ENCODE data around the gene METTL16. TPM values are rescaled to one million over a fixed set of nuclear protein-coding genes. Genes with fewer than 3 reads are reported as not detected.

Gene METTL16
- total RNA-seq, 4 donors from 2014 or later: 16.1 to 141 (median 19.8) TPM

GRCh38 chr17:2462481-2462880 lies 49.2 kb downstream of the METTL16 start:
- in situ Hi-C loops (cut with MboI; ENCODE audit: low pct_ligation_motif_present in 1 of 4, low pct_unique_long_range_greater_than_20kb in 1 of 4, low sequenced_read_pairs in 3 of 4): no loop called here
- no peak overlapping the region for H3K4me3 ChIP-seq
- H3K9me3 ChIP-seq: no peaks in the 10 kb centered on the region
- H3K27me3 ChIP-seq: no peaks in the 10 kb centered on the region
- no peak for DNase-seq
- intact Hi-C loops (cut with DNase I; ENCODE audit: low total_unique reads): no loop called here
- 93 to 100% methylated on average over 1 to 8 of the region's 8 CpGs for WGBS, 2 donors (ENCODE audit: low coverage in 1 of 2)
- H3K36me3 ChIP-seq: peaks cover 0 to 38% (median 12%) of the 10 kb centered on the region in 4 donors
- no peak overlapping the region for H3K27ac ChIP-seq
- no peak for TF ChIP-seq CTCF (IDR thresholded peaks at IDR 0.05)
- no peaks in the 10 kb centered on the region for H3K4me1 ChIP-seq

- no peak for TF ChIP-seq EP300 (IDR thresholded peaks at IDR 0.05; ENCODE audit: low read depth)
- in situ Hi-C loops (cut with MboI; ENCODE audit: low pct_ligation_motif_present in 1 of 4, low pct_unique_long_range_greater_than_20kb in 1 of 4, low sequenced_read_pairs in 3 of 4): no loop called here
- Histone ChIP-seq H3K36me3 (peaks cover 0 to 26% (median 8%) of the 10 kb centered on the region in 4 donors), H3K4me3 (no peak overlapping the region), H3K27ac (peak overlapping the region; percentile 44 to 73 (median 67)), H3K4me1 (no peaks in the 10 kb centered on the region), H3K9me3 (no peaks in the 10 kb centered on the region), H3K27me3 (no peaks in the 10 kb centered on the region)
- intact Hi-C loops (cut with DNase I; ENCODE audit: low total_unique reads): no loop called here
- WGBS, 2 donors (ENCODE audit: low coverage in 1 of 2): 72 to 76% methylated on average over 3 of the region's 3 CpGs
- no peak for DNase-seq
These were observed 51.8 kb downstream of the METTL16 start for GRCh38 chr17:2459917-2460271.

GRCh38 chr17:2457913-2458312 lies 53.8 kb downstream of the METTL16 start:
- H3K27ac ChIP-seq: peak overlapping the region in 1 of 4 donors; percentile 72
- intact Hi-C loops (cut with DNase I; ENCODE audit: low total_unique reads): no loop called here
- in situ Hi-C loops (cut with MboI; ENCODE audit: low pct_ligation_motif_present in 1 of 4, low pct_unique_long_range_greater_than_20kb in 1 of 4, low sequenced_read_pairs in 3 of 4): no loop called here

GRCh38 chr17:2456475-2456874 lies 55.2 kb downstream of the METTL16 start:
- no peaks in the 10 kb centered on the region for H3K27me3 ChIP-seq
- intact Hi-C loops (cut with DNase I; ENCODE audit: low total_unique reads) (no loop called here), in situ Hi-C loops (cut with MboI; ENCODE audit: low pct_ligation_motif_present in 1 of 4, low pct_unique_long_range_greater_than_20kb in 1 of 4, low sequenced_read_pairs in 3 of 4) (no loop called here)
- 91% methylated on average over 3 of the region's 3 CpGs; no CpG with 5 or more reads in 1 of the 2 donors for WGBS, 2 donors (ENCODE audit: low coverage in 1 of 2)
- H3K27ac ChIP-seq: no peak overlapping the region
- DNase-seq: no peak
- no peaks in the 10 kb centered on the region for H3K4me1 ChIP-seq
- H3K4me3 ChIP-seq: no peak overlapping the region
- TF ChIP-seq POLR2A (IDR thresholded peaks at IDR 0.05): no peak
- no peak for TF ChIP-seq EP300 (IDR thresholded peaks at IDR 0.05; ENCODE audit: low read depth)
- no peaks in the 10 kb centered on the region for H3K9me3 ChIP-seq
- peaks cover 0 to 6% (median 2%) of the 10 kb centered on the region in 4 donors for H3K36me3 ChIP-seq

More at GRCh38 chr17:2457913-2458312, 53.8 kb downstream of the METTL16 start:
- WGBS, 2 donors (ENCODE audit: low coverage in 1 of 2): 97 to 100% methylated on average over 3 to 4 of the region's 4 CpGs
- no peaks in the 10 kb centered on the region for H3K9me3 ChIP-seq
- TF ChIP-seq POLR2A (IDR thresholded peaks at IDR 0.05) (no peak), EP300 (IDR thresholded peaks at IDR 0.05; ENCODE audit: low read depth) (no peak), CTCF (IDR thresholded peaks at IDR 0.05) (no peak), POLR2AphosphoS5 (IDR thresholded peaks at IDR 0.05) (no peak)
- peaks cover 0 to 9% (median 2%) of the 10 kb centered on the region in 4 donors for H3K36me3 ChIP-seq
- DNase-seq: no peak
- H3K4me1 ChIP-seq: no peaks in the 10 kb centered on the region
- H3K4me3 ChIP-seq: no peak overlapping the region
- H3K27me3 ChIP-seq: no peaks in the 10 kb centered on the region

- no peaks in the 10 kb centered on the region for H3K4me1 ChIP-seq
- H3K36me3 ChIP-seq: peaks cover 0 to 4% (median under 1%) of the 10 kb centered on the region in 4 donors
- 91% methylated on average over 3 of the region's 3 CpGs for WGBS, 2 donors (ENCODE audit: low coverage in 1 of 2)
- TF ChIP-seq CTCF (IDR thresholded peaks at IDR 0.05): no peak
- TF ChIP-seq EP300 (IDR thresholded peaks at IDR 0.05; ENCODE audit: low read depth): no peak
- no peak for TF ChIP-seq POLR2A (IDR thresholded peaks at IDR 0.05)
- no peak for TF ChIP-seq POLR2AphosphoS5 (IDR thresholded peaks at IDR 0.05)
- DNase-seq: no peak
- no peak overlapping the region for H3K4me3 ChIP-seq
- no peak overlapping the region for H3K27ac ChIP-seq
- in situ Hi-C loops (cut with MboI; ENCODE audit: low pct_ligation_motif_present in 1 of 4, low pct_unique_long_range_greater_than_20kb in 1 of 4, low sequenced_read_pairs in 3 of 4): no loop called here
- intact Hi-C loops (cut with DNase I; ENCODE audit: low total_unique reads): no loop called here
- H3K9me3 ChIP-seq: no peaks in the 10 kb centered on the region
- H3K27me3 ChIP-seq: no peaks in the 10 kb centered on the region
These were observed 55.7 kb downstream of the METTL16 start for GRCh38 chr17:2455956-2456355.
